VCaP (cell line): Measurements from ENCODE around the gene TERT.

Experiments used
- H3K27ac ChIP-seq: fragments of 450-650 bp; 2 replicates; pipeline ENCODE4 v1.5.1; 2017
- CTCF ChIP-seq: fragments of 450-650 bp; conservative IDR thresholded peaks from 2 replicates; pipeline ENCODE4 v1.5.1; 2017; ENCODE audit warnings: mild to moderate bottlenecking, moderate library complexity

TERT gene

GRCh38 chr5:1226839-1227581 lies 67.9 kb downstream of the TERT start:
- H3K27ac ChIP-seq: peak overlapping the region; percentile 54; the same call in 1 of the 2 replicates
- TF ChIP-seq CTCF: no peak

GRCh38 chr5:1226231-1226630 lies 68.6 kb downstream of the TERT start:
- H3K27ac ChIP-seq: no peak overlapping the region
- no peak for TF ChIP-seq CTCF

DNA sequence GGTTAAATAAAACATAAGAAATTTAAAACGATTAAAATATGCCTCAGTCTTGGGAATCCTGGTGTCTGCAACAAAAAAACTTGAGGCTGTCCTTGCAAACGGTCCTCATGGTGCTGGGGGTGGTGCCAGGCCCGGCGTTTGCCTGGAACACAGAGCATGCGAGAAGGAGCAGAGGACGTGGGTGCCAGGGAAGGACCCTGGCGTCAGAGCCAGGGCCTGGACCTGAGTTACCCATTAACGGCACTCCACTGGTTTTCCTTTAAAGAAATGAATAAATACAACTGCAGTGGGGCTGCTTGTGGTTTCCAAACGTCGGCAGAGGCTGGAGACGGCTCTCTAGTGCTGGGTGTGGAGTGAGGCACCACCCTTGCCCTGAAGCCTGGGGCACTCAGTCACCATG lies 69.8 kb downstream of the TERT start, which contains the start of gene SLC6A18:
Gene SLC6A18 (plus strand): TSS at position 301 of the 400 bp plus-strand sequence. CDS start 97 bp downstream, at position 398.
- H3K27ac ChIP-seq: no peak within 1 kb of the TSS
- TF ChIP-seq CTCF: no peak

DNA sequence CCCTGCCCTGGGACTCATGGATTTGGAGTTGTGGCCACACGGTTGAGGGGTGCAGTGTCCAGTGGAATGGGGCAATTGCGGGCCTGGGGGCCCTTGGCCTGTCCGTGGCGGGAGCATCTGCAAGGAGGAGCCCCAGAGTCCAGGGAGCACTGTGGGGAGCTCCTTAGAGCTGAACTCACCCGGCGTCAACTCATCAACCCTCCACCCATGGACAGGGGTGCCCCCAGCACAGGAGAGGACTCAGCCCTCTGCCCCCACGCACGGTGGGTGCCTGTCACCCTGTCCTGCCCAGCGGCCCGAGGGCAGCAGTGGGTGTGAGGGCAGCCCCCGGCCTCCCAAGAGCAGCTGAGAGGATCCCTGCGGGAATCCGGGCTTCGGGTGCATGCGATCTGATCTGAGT lies 70.2 kb downstream of the TERT start:
- H3K27ac ChIP-seq: no peak overlapping the region

GRCh38 chr5:1223278-1223670 lies 71.6 kb downstream of the TERT start:
- H3K27ac ChIP-seq: no peak overlapping the region
- TF ChIP-seq CTCF: no peak

More for the DNA sequence above, 70.2 kb downstream of the TERT start:
- no peak for TF ChIP-seq CTCF

DNA sequence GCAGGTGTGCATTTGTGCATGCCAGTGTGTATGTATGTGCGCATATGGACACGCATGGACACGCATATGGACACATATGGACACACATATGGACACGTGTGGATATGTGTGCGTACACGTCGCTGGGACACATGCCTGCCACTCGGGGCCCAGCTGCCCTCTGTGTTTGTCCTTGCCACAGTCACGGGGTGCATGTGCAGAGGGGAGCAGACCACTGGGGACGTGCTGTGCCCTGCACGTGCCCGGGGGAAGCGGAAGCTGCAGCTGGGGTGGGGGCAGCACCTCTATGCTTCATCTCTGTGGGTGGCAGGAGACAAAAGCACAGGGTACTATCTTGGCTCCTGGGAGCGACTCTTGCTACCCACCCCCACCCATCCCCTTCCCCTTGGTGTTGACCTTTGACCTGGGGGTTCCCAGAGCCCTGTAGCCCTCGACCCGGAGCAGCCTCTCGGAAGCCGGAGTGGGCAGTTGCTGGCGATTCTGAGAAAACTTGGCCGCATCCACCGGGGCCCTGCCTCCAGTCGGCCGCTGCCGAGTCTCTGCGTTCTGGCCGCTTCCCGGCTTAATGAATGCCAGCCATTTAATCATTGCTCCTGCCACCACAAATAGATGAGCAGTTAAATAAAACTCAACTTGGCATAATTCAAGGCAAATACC lies 72.1 kb downstream of the TERT start:
- H3K27ac ChIP-seq: no peak overlapping the region
- no peak for TF ChIP-seq CTCF

DNA sequence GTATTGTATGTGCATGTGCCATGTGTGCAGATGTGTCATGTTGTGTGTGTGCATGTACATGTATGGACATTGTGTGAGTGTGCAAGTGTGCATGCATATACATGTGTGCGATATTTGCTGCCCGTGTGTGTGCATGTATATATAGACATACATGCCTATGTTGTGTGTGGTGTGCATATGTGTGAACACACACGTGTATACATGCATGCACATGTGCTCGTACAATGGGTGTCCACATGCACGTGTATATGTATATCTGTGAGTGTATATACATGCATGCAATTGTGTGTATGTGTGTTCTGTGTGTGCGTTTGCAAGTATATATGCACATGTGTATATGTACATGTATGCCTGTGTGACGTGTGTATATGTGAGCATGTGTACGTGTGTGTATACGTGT lies 72.7 kb downstream of the TERT start:
- H3K27ac ChIP-seq: no peak overlapping the region
- no peak for TF ChIP-seq CTCF
